GM18861 (cell line): ENCODE results near the gene KRT7.
"Not testable (repeated sequence)": the region's sequence is repeated elsewhere in the genome, so short reads cannot be mapped to it uniquely, and the experiment has no call there.

ENCODE experiments used
- ATAC-seq: cut with Tn5 transposase; IDR thresholded peaks from one replicate; pipeline ENCODE4 v1.9.1; 2021; ENCODE audit not compliant: unreplicated experiment

KRT7 gene

DNA sequence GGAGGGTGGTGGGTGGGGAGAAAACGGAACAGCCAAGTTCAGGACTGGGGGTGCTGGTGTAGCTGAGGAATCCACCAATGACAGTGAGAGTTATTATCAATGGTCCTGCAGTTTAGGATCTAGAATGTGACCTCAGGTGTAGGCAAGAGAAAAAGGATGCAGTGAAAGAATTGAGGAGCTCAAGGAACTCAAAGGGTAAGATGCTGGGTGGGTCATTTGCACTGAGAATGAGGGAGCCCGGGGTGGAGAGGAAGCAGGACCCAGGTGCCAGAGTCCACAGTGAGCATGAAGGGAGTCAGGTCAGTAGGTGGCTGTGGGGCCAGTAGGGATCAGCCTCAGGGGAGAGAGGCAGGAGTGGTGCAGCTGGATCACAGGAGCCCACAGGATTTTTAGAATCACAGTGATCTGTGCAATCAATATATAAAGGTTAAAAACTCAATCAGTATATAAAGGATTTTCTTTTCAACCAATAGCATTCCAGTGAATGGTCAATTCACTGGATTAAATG is 3.2 kb upstream of the KRT7 start:
- no peak for ATAC-seq

DNA sequence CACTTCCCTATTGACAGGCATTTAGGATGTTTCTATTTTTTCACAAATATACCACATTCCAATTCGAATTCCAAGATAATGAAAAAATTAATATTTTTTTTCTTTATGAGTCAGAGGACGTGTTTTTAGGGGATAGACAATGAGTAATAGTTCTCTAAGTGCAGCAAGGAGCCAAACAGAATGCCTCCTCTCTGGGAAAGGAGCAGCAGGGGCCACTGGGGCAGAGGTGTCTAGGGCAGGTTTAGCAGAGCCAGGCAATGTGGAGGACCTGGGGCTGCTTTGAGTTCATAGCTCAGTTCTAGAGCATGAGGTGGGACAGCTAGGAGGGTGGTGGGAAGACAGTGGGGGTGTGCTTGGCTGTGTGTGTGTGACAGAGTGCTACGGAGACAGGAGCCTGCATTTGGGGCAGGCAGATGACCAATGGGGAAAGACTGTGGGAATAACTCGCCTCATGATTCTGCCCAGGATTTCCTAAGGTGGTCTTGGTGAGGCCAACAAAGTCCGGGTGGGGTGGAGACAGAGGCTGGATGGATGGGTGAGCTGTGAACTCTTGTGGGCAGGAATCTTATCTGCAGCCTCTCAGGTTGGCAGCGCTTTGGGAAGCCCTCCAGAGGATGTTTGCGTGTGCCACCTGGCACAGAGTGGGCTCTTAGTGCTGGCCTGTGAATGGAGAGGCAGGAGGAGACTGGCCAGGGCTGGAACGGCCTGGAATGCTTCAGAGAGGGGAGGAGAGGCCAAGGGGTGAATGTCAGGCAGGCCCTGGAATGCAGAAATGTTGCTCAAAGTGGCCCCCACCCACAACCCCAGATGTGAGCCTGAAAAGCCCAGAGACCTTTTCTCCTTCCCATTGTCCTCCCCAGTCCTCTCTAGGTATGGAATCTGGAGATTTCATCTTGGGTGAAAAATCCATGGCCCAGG is 2.4 kb upstream of the KRT7 start:
- no peak for ATAC-seq

DNA sequence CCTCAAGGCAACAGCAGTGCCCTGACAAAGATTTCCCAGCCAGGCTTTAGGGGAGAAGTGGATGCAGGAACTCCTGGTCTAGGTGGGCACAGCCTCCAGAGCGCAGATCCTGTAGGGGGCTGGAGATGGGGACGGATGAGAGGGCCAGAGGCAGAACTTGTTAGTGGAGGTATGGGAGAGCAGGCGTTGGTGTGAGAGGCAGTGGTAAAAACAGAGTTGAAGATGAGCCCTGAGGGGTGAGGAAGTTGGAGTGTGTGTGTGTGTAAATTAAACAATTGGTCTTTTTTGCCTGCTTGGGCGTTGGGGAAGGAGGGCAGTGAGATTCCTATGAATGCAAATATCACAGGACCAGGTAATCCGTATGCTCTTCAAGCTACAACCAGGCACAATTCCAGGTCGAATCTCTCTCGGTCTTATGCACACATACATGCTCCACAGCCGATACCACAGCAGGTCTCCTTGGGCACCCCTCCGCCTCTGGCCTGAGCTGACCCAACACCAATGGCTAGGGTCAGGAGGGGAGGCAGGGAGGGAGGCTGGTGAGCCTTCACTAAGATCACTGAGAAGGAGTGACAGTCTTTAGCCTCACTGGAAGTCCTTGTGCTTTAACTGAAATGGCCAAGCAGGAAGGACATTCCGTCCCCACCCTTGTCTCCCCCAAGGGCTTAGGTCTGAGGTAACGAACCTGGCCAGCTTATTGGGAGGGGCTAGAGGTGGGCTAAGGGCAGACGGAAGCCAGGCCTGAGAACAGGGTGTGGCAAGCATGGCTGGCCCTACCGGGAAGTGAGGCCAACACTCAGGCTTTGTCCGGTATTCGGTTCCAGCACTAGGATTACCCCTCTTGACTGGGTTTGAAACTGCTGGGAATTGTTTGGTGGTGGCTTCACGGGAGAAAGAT is 1.5 kb upstream of the KRT7 start:
- no peak for ATAC-seq

DNA sequence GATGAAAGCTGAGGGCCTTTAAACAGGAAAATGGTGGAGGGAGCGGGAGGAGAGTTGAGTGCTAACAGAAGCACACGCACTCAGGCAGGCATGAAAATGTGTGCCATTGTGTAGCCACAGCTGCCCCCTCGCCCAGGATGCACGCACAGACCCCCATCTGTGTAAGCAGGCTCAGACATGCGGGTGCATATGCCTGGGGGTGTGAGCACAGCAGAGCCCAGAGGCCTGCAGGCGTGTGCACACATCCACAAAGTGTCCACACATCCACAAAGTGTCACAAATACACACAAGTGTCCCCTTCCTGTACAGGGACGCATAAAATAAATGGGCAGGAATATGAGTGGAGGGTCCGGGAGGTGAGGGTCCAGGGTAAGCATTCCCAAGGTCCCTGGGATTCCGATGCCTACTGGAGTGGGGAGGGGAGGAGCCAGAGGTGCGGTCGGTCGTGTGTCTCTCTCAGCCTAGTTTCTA is 805 bp upstream of the KRT7 start:
- no peak for ATAC-seq

GRCh38 chr12:52233462-52234207 is 592 bp downstream of the KRT7 start:
- ATAC-seq, result no peak

- ATAC-seq, result no peak
These were observed 1.3 kb downstream of the KRT7 start for GRCh38 chr12:52234223-52234810.

- ATAC-seq, result no peak
These were observed 2.1 kb downstream of the KRT7 start for GRCh38 chr12:52235001-52235764.

- ATAC-seq, result no peak
These were observed 2.8 kb downstream of the KRT7 start for GRCh38 chr12:52235822-52236361.

DNA sequence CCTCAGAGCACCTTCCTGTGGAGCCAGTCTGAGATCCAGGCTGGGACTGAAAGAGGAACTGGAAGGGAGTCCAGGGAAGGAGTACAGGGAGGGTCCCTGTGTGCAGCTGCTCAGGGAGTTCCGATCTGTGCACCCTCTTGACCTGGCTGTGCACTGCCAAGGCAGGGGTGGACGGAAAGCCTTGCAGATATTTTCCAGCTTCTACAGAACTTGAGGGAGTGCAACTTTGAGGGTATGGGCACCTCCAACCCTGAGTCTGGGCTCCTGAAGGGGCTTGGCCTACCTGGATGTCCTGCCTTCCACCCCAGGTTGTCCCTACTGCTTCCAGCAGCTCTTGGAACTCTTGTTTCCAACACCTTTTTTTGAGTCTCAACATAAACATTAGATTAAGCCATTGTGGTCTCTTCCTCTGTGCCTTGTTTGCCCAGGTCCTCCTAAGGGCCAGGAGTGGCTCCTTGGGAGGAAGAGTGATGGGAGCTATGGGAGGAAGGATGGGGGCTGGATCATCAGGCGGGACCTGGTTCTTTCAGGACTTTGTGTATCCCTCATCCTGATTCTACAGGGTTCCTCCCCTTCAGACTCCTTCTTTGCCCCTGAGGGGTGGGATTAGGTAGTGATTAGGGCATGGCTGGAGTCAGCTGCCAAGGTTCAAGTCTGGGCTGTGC is 3.5 kb downstream of the KRT7 start:
- ATAC-seq, result no peak

DNA sequence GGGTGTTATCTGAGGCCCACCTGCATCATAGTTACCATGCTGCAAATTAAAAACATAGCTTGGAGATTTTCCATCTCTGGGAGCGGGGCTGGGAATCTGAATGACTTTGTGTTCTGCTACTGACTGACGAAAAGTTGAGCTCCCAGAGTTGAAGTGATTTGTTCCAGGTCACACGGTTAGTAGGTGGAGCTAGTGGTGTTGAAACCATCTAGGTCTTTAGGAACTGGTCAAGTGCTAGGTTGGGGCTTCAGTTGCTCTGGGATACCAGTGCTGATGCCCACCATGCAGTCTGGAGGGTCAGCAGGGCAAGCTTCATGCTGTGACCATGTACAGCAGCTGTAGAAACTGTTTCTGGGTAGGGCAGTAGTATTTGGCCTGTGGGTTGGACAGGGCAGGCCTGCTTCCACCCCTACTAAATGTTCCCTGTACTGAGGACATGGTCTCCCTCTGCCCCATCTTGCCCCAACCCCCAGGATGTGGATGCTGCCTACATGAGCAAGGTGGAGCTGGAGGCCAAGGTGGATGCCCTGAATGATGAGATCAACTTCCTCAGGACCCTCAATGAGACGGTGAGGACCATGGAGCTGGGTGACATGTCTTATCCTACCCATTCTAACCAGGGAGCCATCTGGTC is 5.3 kb downstream of the KRT7 start:
- no peak for ATAC-seq

DNA sequence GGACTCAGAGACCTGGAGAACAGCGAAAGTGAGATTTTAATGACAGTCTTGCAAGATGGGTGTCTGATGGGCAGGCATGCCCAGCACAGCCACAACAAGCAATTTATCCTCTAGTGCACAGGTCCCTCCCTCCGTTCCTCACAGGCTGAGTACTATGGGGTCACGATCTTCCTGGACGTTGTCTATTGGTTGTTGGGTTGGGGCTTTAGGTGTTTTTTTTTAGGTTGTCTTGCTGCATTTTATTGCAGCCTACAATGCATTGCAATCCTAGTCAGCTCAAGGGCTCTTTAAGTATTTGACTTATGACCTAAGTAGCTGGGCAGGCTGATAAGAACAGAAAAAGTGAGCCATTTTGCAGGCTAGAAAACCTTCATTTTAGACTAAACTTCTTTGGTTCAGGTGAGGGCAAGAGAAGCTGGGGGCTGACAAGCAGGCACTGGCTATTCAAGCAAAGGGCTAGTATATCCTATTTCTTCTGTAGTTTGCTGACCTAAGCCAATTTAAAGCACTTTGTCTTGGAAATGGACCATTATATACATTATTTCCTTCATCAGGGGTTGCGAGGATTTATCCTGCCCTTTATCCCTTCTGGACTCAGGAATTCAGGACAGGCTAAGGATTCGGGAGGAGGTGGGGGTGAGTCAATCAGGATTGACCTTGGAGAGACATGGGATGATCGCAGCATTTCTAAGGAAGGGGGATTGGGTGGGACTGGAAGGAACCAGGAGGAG is 6.0 kb downstream of the KRT7 start:
- no peak for ATAC-seq

DNA sequence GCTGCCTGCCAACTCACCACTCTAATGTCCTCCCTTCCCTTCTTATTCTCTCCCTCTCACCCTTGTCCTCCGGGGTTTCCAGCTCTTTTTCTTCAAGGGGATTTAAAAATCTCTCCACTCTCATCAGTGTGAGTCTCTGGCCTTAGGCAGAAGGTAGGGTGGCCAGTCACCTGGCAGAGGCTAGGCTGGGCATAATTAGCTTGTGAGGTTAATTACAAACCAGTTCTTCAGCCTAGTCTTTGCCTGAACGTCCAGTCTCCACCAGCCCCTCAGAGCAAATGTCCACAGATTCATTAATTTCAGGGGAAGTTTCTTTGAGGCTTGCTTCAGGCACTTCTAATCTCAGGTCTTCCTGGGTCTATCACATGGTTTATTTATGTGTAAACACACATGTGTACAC is 6.7 kb downstream of the KRT7 start:
- ATAC-seq, result no peak

DNA sequence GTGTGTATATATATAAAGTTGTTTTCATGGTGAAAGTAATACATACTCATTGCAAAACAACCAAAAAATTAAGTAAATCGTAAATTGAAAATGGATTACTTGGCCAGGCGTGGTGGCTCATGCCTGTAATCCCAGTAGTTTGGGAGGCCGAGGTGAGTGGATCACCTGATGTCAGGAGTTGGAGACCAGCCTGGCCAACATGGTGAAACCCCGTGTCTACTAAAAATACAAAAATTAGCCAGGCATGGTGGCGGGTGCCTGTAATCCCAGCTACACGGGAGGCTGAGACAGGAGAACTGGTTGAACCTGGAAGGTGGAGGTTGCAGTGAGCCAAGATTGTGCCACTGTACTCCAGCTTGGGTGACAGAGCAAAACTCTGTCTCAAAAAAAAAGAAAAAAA is 7.2 kb downstream of the KRT7 start:
- ATAC-seq, result not testable (repeated sequence)

DNA sequence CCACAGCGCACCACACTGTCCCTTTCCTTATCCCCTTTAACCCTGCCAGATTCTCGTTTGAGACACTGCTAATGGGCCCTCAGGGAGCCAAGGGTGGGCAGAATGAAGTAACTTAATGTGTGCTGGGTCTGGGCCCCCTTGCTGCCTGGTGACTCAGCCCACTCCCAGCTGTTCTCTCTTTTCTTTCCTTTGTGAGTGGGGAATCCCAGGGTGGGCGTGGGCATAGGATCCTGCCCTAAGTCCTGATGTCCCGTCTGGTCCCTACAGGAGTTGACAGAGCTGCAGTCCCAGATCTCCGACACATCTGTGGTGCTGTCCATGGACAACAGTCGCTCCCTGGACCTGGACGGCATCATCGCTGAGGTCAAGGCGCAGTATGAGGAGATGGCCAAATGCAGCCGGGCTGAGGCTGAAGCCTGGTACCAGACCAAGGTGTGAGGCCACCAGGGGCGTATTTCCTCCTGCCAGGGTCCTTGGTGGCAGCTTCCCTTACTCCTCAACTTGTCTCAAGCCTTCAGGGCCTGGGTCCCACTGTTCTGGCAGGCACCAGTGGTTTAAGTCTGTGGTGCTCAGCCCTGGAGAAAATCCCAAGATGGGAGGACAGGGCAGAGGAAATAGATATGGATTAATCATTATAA is 8.3 kb downstream of the KRT7 start:
- ATAC-seq, result no peak

DNA sequence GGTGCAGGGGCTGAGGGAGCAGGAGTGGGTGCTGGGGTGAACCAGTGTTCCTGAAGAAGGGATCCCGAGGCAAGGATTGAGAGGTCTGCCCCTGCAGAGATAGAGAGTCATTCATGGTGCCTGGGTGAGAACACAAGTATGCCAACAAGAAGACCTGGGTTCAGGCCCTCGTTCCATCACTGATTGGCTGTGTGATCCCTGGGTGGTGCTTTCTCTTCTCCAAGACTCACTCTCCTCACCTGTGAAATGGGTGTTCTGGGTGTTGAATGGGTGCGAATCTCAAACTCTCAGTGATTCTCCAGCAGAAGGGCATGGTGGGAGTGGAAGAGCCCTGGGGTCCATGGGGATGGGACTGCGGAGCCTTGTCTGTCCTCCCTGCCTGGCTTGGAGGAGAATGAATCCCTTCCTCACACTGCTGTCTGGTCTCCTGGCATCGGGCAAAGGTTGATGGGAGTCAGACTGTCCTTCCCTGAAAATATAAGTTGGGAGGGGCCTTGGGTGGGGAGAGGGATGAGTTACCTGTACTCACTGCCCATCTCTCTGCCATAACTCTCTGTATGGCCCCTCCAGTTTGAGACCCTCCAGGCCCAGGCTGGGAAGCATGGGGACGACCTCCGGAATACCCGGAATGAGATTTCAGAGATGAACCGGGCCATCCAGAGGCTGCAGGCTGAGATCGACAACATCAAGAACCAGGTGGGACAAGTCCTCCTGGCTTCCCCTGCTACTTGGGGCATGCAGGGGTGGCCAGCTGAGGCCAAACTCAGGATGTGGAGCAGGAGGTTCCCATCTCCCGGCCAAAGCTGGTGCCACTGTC is 9.6 kb downstream of the KRT7 start:
- no peak for ATAC-seq

DNA sequence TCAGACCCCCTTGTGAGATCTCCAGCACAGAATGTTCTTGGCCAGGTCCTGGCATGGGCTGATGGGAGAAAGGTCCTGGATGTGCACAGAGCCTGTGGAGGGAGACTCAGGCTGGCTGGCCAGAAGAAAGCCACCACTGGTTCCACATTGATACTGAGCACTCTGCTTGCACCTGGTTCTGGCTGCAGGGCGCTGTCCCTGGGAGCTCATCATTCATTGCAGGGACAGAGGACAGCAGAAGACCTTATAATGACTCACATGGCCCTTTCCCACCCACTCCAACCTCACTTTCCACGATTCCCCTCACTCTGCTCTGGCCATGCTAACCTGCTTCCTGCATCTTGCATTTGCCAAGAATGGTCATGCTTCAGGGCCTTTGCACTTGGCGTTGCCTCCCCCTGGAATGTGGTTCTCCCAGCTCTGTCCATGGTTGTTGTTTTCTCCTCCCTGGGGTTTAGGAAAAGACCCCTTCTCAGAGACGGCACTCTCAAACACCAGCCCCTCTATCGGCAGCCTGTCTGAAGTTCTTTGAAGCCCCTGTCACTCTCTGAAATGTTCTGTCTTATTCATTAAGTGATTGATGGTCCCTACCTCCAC is 10.3 kb downstream of the KRT7 start:
- no peak for ATAC-seq
